Measurements from ENCODE around the gene ZNF628. TPM values are rescaled to one million over a fixed set of nuclear protein-coding genes. Genes with fewer than 3 reads are reported as not detected.
A peak's percentile ranks its signal among the peaks of the same experiment; 100 is the strongest.

ZNF628 gene
- polyA plus RNA-seq, 3 donors: 0.50 to 3.1 TPM; not detected in 1

GRCh38 chr19:55451965-55452748 is 24.3 kb upstream of the ZNF628 start:
- intact Hi-C loops (cut with micrococcal nuclease): loop anchor here (10.0 kb wide), 2 partner anchors 157 to 307 kb away; partner anchors contain the start of gene TNNT1 (in 1 of the 2)
- Histone ChIP-seq H3K4me3 (replicated peaks in 1 of 3; ENCODE audit: low read depth in 2 of 3, low read length in 3 of 3) (no peak overlapping the region), H3K4me1 (ENCODE audit: control insufficient read depth in 1 of 2, insufficient read depth in 2 of 2, low read length in 2 of 2) (peaks cover 5 to 10% of the 10 kb centered on the region in 2 donors), H3K79me2 (ENCODE audit: insufficient read depth, low read length) (no peaks in the 10 kb centered on the region), H3K4me2 (replicated peaks; ENCODE audit: extremely low read depth, low read length, poor library complexity, severe bottlenecking) (peak overlapping the region; percentile 2), H3K9ac (ENCODE audit: insufficient read depth, low read length, poor library complexity, severe bottlenecking) (no peak overlapping the region), H3K36me3 (replicated peaks in 1 of 2; ENCODE audit: control insufficient read depth in 1 of 2, insufficient read depth in 2 of 2, low read length in 2 of 2) (peaks cover 0 to 5% of the 10 kb centered on the region in 2 donors), H3K27me3 (ENCODE audit: control insufficient read depth in 2 of 2, insufficient read depth in 2 of 2, low read length in 2 of 2) (peaks cover 10 to 44% of the 10 kb centered on the region in 2 donors), H4K20me1 (ENCODE audit: insufficient read depth, low read length) (peaks cover 3% of the 10 kb centered on the region), H3K27ac (ENCODE audit: low read depth in 1 of 2, low read length in 2 of 2) (no peak overlapping the region), H2AFZ (ENCODE audit: insufficient read depth, low read depth, low read length, poor library complexity, severe bottlenecking) (no peak overlapping the region), H3K9me3 (replicated peaks in 1 of 2; ENCODE audit: control insufficient read depth in 1 of 2, insufficient read depth in 1 of 2, low read length in 2 of 2) (peaks cover 5 to 7% of the 10 kb centered on the region in 2 donors)
- Mint-ChIP-seq H3K36me3 (peaks cover 17 to 26% of the 10 kb centered on the region in 2 donors), H3K9me3 (peaks cover 0 to 14% (median 9%) of the 10 kb centered on the region in 7 donors), H3K27ac (peak overlapping the region in 1 of 7 donors; percentile 50), H3K27me3 (ENCODE audit: low read depth in 3 of 3) (peaks cover 27 to 36% (median 29%) of the 10 kb centered on the region in 3 donors), H3K4me3 (peak overlapping the region in 1 of 2 donors; percentile 65), H3K4me1 (peaks cover 6% of the 10 kb centered on the region)
- TF ChIP-seq CTCF (IDR thresholded peaks at IDR 0.05): no peak
- no peak for DNase-seq
- WGBS (ENCODE audit: insufficient coverage): 3% methylated on average over 45 of the region's 57 CpGs

DNA sequence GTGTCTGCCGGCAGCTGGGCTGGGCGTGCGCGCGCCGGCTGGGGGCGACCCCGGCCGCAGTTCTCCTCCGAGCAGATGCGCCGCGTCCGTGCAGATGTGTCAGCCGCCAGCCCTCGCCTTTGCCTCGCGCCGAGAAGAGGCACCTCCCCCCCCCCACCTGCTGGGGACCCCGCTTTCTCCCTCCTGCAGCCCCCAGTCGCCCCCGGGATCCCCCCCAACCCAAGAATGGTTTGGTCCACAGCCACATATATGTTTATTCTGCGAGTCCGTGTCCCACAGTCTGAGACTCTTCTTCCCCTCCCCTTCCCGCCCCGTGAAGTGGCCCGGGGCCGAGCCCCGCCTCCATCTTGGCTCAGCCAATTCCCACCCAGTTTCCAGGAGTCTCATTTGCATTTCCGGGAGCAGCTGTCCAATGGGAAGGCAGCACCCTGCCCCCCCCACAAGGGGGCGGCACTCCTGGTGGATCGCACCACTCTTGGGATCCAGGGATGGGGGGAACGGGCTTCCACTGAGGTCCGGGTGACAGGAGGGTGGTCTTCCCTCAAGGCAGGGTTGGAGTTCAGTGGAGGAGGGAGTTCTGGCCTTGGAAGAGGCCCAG is 23.6 kb upstream of the ZNF628 start:
- peaks cover 0 to 14% (median 9%) of the 10 kb centered on the region in 7 donors for H3K9me3 Mint-ChIP-seq
- H3K9ac ChIP-seq (ENCODE audit: insufficient read depth, low read length, poor library complexity, severe bottlenecking): no peak overlapping the region

More for the DNA sequence above, 23.6 kb upstream of the ZNF628 start:
- DNase-seq: peak in 2 of 3 donors; percentile 24 to 38
- H3K27ac ChIP-seq (ENCODE audit: low read depth in 1 of 2, low read length in 2 of 2): no peak overlapping the region
- no peak overlapping the region for H2AFZ ChIP-seq (ENCODE audit: insufficient read depth, low read depth, low read length, poor library complexity, severe bottlenecking)
- H3K9me3 ChIP-seq (replicated peaks in 1 of 2; ENCODE audit: control insufficient read depth in 1 of 2, insufficient read depth in 1 of 2, low read length in 2 of 2): peaks cover 5 to 7% of the 10 kb centered on the region in 2 donors
- WGBS (ENCODE audit: insufficient coverage): 22% methylated on average over 29 of the region's 34 CpGs
- H3K4me3 Mint-ChIP-seq: peak overlapping the region in 1 of 2 donors; percentile 9
- peaks cover 17 to 28% of the 10 kb centered on the region in 2 donors for H3K36me3 Mint-ChIP-seq
- H4K20me1 ChIP-seq (ENCODE audit: insufficient read depth, low read length): peaks cover 3% of the 10 kb centered on the region
- peaks cover 0 to 5% of the 10 kb centered on the region in 2 donors for H3K36me3 ChIP-seq (replicated peaks in 1 of 2; ENCODE audit: control insufficient read depth in 1 of 2, insufficient read depth in 2 of 2, low read length in 2 of 2)
- no peak overlapping the region for H3K27ac Mint-ChIP-seq
- peaks cover 10 to 38% of the 10 kb centered on the region in 2 donors for H3K27me3 ChIP-seq (ENCODE audit: control insufficient read depth in 2 of 2, insufficient read depth in 2 of 2, low read length in 2 of 2)
- H3K4me2 ChIP-seq (replicated peaks; ENCODE audit: extremely low read depth, low read length, poor library complexity, severe bottlenecking): no peak overlapping the region
- peaks cover 6% of the 10 kb centered on the region for H3K4me1 Mint-ChIP-seq
- H3K79me2 ChIP-seq (ENCODE audit: insufficient read depth, low read length): no peaks in the 10 kb centered on the region
- H3K27me3 Mint-ChIP-seq (ENCODE audit: low read depth in 3 of 3): peaks cover 27 to 36% (median 29%) of the 10 kb centered on the region in 3 donors
- intact Hi-C loops (cut with micrococcal nuclease): loop anchor here (10.0 kb wide), 2 partner anchors 158 to 308 kb away; partner anchors contain the start of gene TNNT1 (in 1 of the 2)
- H3K4me1 ChIP-seq (ENCODE audit: control insufficient read depth in 1 of 2, insufficient read depth in 2 of 2, low read length in 2 of 2): peaks cover 5 to 10% of the 10 kb centered on the region in 2 donors
- no peak for TF ChIP-seq CTCF (IDR thresholded peaks at IDR 0.05)
- H3K4me3 ChIP-seq (replicated peaks in 1 of 3; ENCODE audit: low read depth in 2 of 3, low read length in 3 of 3): no peak overlapping the region
